KMS-11 (cell line): ENCODE data around the gene FLYWCH1.

Source experiments
- H2AFZ ChIP-seq: fragments of 200-600 bp; sonication (generic); 2 replicates; pipeline ENCODE4 v1.6.1; 2016; ENCODE audit warnings: antibody characterized with exemption, mixed run types, low read depth
- H3K27ac ChIP-seq: fragments of 200-600 bp; sonication (generic); 2 replicates; pipeline ENCODE4 v1.6.1; 2016; ENCODE audit warnings: mild to moderate bottlenecking, mixed run types
- H3K27me3 ChIP-seq: fragments of 200-600 bp; sonication (generic); 2 replicates; pipeline ENCODE4 v1.6.1; 2017; ENCODE audit warnings: mild to moderate bottlenecking, low read depth, mixed run types, moderate library complexity; ENCODE audit not compliant: insufficient read depth
- H3K36me3 ChIP-seq: fragments of 200-600 bp; sonication (generic); 2 replicates; pipeline ENCODE4 v1.6.1; 2017; ENCODE audit warnings: mild to moderate bottlenecking, mixed run types; ENCODE audit not compliant: insufficient read depth
- H3K4me1 ChIP-seq: fragments of 200-600 bp; sonication (generic); 2 replicates; pipeline ENCODE4 v1.6.1; 2016; ENCODE audit warnings: mild to moderate bottlenecking, low read depth, mixed run types; ENCODE audit not compliant: poor library complexity, severe bottlenecking
- H3K4me2 ChIP-seq: fragments of 200-600 bp; sonication (generic); 2 replicates; pipeline ENCODE4 v1.7.0; 2016; ENCODE audit warnings: mild to moderate bottlenecking, mixed run types
- H3K4me3 ChIP-seq: fragments of 200-600 bp; sonication (generic); IDR thresholded peaks from 2 replicates; pipeline ENCODE4 v1.6.1; 2017; ENCODE audit warnings: low read depth, low read length, mixed read lengths; ENCODE audit not compliant: insufficient read depth
- H3K79me2 ChIP-seq: fragments of 200-600 bp; sonication (generic); 2 replicates; pipeline ENCODE4 v1.6.1; 2016; ENCODE audit warnings: low read depth, mixed run types; ENCODE audit not compliant: insufficient read depth
- H3K9ac ChIP-seq: fragments of 200-600 bp; sonication (generic); 2 replicates; pipeline ENCODE4 v1.6.1; 2016; ENCODE audit warnings: mild to moderate bottlenecking, mixed run types
- H4K20me1 ChIP-seq: fragments of 200-600 bp; sonication (generic); 2 replicates; pipeline ENCODE4 v1.6.1; 2016; ENCODE audit warnings: mild to moderate bottlenecking, mixed run types; ENCODE audit not compliant: insufficient read depth
- TF ChIP-seq, protein P1 (sequence below): fragments of 200-600 bp; sonication (generic); conservative IDR thresholded peaks from 2 replicates; pipeline ENCODE4 v1.6.1; 2017; ENCODE audit warnings: low read depth, mild to moderate bottlenecking, antibody characterized with exemption, low read length, moderate library complexity, mixed read lengths

The FLYWCH1 gene

DNA sequence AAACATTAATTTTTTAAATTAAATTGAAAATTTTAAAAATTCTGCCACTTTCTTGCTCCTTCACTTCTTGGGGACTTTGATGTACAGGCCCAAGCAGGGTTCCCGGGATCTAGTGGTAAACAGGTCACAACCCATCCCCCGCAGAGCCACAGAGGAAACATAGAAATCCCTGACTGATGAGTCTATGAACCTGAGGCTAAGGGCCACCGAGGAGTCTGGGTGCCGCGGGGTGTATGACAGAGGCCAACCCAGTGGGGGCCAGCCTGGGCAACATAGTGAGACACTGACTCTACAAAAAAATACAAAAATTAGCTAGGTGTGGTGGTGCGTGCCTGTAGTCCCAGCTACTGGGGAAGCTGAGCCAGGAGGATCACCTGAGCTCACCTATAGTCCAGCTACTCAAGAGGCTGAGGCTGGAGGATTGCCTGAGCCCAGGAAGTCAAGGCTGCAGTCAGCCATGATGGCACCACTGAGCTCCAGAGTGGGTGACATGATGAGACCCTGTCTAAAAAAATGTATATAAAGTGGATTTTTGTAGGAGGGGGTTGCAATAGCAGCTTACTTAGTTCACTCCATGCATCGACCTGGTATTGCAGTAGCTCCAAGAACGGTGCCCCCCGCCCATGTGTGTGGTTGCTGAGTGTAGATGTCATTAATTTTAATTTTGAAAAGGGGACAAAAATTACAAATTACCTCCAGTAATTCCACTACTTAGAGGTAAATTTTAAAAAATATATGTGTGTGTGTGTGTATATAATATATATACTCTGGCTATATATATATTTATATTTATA lies 9.2 kb upstream of the FLYWCH1 start:
- peaks cover 18% of the 10 kb centered on the region for H3K4me1 ChIP-seq
- H3K36me3 ChIP-seq, result no peaks in the 10 kb centered on the region
- no peak overlapping the region for H3K27ac ChIP-seq
- no peaks in the 10 kb centered on the region for H4K20me1 ChIP-seq
- H2AFZ ChIP-seq, result no peak overlapping the region
- H3K4me3 ChIP-seq, result no peak overlapping the region
- TF ChIP-seq, protein P1, sequence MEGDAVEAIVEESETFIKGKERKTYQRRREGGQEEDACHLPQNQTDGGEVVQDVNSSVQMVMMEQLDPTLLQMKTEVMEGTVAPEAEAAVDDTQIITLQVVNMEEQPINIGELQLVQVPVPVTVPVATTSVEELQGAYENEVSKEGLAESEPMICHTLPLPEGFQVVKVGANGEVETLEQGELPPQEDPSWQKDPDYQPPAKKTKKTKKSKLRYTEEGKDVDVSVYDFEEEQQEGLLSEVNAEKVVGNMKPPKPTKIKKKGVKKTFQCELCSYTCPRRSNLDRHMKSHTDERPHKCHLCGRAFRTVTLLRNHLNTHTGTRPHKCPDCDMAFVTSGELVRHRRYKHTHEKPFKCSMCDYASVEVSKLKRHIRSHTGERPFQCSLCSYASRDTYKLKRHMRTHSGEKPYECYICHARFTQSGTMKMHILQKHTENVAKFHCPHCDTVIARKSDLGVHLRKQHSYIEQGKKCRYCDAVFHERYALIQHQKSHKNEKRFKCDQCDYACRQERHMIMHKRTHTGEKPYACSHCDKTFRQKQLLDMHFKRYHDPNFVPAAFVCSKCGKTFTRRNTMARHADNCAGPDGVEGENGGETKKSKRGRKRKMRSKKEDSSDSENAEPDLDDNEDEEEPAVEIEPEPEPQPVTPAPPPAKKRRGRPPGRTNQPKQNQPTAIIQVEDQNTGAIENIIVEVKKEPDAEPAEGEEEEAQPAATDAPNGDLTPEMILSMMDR, result no peak
- no peaks in the 10 kb centered on the region for H3K27me3 ChIP-seq
- H3K79me2 ChIP-seq, result no peaks in the 10 kb centered on the region
- H3K9ac ChIP-seq, result no peak overlapping the region
- no peak overlapping the region for H3K4me2 ChIP-seq

DNA sequence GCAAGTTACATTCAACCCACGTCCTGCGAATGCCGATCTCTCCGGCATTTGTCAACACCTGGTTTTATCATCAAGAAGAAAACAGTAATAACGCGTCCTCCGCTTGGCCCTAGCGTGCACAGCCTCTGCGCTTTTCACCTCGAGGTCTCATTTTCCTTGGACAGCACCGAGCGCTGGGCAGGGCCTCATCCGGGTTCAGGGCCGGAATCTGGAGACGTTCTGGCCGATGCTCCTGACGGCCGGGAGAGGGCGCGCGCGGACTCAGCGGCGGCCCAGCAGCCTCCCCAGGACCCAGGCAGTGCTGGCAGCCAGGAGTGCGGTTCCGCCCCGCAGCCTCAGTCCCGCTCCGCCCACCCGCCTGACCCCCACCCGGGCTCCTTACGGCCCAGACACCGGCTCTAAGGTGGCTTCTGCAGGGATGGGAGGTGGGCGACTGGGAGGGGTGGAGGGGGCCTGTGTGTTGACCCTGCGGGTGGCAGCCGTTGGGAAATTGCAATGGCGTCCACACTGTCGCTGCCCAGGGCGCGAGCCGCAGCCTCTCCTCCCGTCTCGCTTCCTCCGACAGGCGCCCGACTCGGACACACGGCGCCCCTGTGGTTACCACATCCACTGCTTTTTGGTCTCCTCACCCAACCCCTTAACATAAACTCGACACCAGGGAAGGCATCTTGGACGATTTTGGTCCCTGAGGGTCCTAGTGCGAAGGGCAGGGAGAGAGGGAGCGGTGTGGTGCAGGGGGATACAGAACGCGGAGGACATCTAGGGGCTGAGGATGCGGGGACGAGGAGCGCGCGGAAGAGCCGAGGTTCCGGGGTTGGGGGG lies 7.4 kb upstream of the FLYWCH1 start:
- Histone ChIP-seq H3K27me3 (peaks cover 9% of the 10 kb centered on the region), H3K27ac (peak overlapping the region; percentile 32), H2AFZ (peak overlapping the region; percentile 55), H3K4me3 (no peak overlapping the region), H3K36me3 (no peaks in the 10 kb centered on the region), H4K20me1 (no peaks in the 10 kb centered on the region), H3K9ac (peak overlapping the region; percentile 35; the same call in 1 of the 2 replicates), H3K79me2 (no peaks in the 10 kb centered on the region), H3K4me2 (peak overlapping the region; percentile 93), H3K4me1 (peaks cover 22% of the 10 kb centered on the region)
- TF ChIP-seq, protein P1, result peak; percentile 81

DNA sequence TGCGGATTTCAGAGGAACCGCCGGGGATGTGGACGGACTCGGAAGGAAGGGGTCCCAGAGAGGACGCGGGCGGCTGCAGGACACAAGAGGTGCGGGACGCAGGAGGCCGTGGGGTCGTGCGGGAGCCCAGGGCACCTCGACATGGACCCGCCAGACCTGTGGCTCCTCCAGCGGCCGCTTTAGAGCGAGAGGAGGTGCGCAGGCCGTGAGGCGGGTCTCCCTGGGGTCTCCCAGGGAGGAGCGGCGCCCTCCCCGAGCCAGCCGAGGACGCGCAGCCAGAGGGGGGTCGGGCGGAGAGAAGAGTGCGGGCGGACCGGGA lies 6.8 kb upstream of the FLYWCH1 start:
- Histone ChIP-seq H4K20me1 (no peaks in the 10 kb centered on the region), H3K4me2 (peak overlapping the region; percentile 93), H3K4me3 (no peak overlapping the region), H3K36me3 (no peaks in the 10 kb centered on the region), H3K27ac (peak overlapping the region; percentile 32; the same call in 1 of the 2 replicates), H3K4me1 (peaks cover 22% of the 10 kb centered on the region), H3K9ac (peak overlapping the region; percentile 35; the same call in 1 of the 2 replicates), H2AFZ (peak overlapping the region; percentile 55), H3K27me3 (peaks cover 13% of the 10 kb centered on the region), H3K79me2 (no peaks in the 10 kb centered on the region)
- TF ChIP-seq, protein P1, result no peak

DNA sequence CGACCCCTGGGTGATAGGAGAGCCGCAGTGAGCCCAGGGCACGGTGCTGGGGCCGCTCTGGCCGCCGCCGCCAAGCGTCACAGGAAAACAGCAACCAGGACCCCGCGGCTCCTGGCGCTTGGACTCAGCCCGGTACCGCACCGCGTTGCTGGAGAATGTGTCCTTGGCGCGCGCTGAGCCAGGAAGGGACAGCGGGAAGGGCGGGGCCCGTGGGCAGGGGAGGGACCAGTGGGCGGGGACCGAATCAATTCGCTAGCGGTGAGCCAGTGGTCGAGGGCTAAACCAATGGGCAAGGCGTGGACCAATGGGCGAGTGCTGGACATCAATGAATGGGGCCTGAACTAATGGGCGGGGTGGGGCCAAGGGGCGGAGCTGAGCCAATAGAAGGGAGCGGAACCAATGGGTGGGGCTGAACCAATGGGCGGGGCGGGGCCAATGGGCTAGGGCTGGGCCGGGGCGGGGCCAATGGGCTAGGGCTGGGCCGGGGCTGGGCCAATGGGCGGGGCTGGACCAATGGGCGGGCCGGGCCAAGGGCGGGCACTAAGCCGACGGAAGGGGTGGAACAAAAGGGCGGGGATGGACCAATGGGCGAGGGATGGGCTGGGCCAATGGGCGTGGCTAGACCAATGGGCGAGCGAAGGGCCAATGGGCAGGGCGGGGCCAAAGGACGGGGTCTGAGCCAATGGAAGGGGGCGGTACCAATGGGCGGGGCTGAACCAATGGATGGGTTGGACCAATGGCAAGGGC lies 6.3 kb upstream of the FLYWCH1 start:
- H3K4me1 ChIP-seq, result peaks cover 25% of the 10 kb centered on the region
- H2AFZ ChIP-seq, result peak overlapping the region; percentile 55

More for the DNA sequence above, 6.3 kb upstream of the FLYWCH1 start:
- H3K9ac ChIP-seq, result peak overlapping the region; percentile 35; the same call in 1 of the 2 replicates
- H3K27ac ChIP-seq, result peak overlapping the region; percentile 32; the same call in 1 of the 2 replicates
- H4K20me1 ChIP-seq, result no peaks in the 10 kb centered on the region
- peak overlapping the region; percentile 93 for H3K4me2 ChIP-seq
- H3K79me2 ChIP-seq, result no peaks in the 10 kb centered on the region
- peaks cover 18% of the 10 kb centered on the region for H3K27me3 ChIP-seq
- H3K36me3 ChIP-seq, result no peaks in the 10 kb centered on the region
- no peak overlapping the region for H3K4me3 ChIP-seq
- TF ChIP-seq, protein P1, result no peak
